SJSA1 (cell line): ENCODE results near the gene CAPNS1. TPM values are rescaled to one million over a fixed set of nuclear protein-coding genes. Genes with fewer than 3 reads are reported as not detected.
A peak's percentile ranks its signal among the peaks of the same experiment; 100 is the strongest.
"Not testable (repeated sequence)": the region's sequence is repeated elsewhere in the genome, so short reads cannot be mapped to it uniquely, and the experiment has no call there.

Source experiments
- DNase-seq, 2 experiments: peaks; one replicate each; pipeline ENCODE4 v3.0.0-alpha.2; 2015 to 2020; ENCODE audit warnings: low spot score in 2 of 2, low read depth in 1 of 2
- H3K27ac ChIP-seq: fragments of 250-450 bp; sonication (Bioruptor Pico); 2 replicates; pipeline ENCODE4 v1.5.1; 2020; ENCODE audit warnings: mild to moderate bottlenecking, moderate library complexity
- H3K27me3 ChIP-seq: fragments of 250-450 bp; sonication (Bioruptor Pico); replicated peaks from 2 replicates; pipeline ENCODE4 v1.5.1; 2020; ENCODE audit warnings: mild to moderate bottlenecking, moderate library complexity
- H3K36me3 ChIP-seq: fragments of 250-450 bp; sonication (Bioruptor Pico); 2 replicates; pipeline ENCODE4 v1.5.1; 2020; ENCODE audit warnings: mild to moderate bottlenecking
- H3K4me1 ChIP-seq: fragments of 250-450 bp; sonication (Bioruptor Pico); replicated peaks from 2 replicates; pipeline ENCODE4 v1.6.1; 2021; ENCODE audit warnings: mild to moderate bottlenecking
- H3K4me3 ChIP-seq: fragments of 250-450 bp; sonication (Bioruptor Pico); 2 replicates; pipeline ENCODE4 v1.5.1; 2020; ENCODE audit warnings: mild to moderate bottlenecking
- H3K9me3 ChIP-seq: fragments of 250-450 bp; sonication (Bioruptor Pico); replicated peaks from 2 replicates; pipeline ENCODE4 v1.5.1; 2020; ENCODE audit warnings: mild to moderate bottlenecking
- total RNA-seq: library from RNA; depleted of rRNA; stranded (reverse); fragments of >200 nt; shearing (Covaris generic); gene quantifications from 2 replicates; pipeline ENCODE4 v1.2.3, GENCODE V29; 2014

CAPNS1 gene
- total RNA-seq, 1 experiment from 2014 or later: 466 TPM

DNA sequence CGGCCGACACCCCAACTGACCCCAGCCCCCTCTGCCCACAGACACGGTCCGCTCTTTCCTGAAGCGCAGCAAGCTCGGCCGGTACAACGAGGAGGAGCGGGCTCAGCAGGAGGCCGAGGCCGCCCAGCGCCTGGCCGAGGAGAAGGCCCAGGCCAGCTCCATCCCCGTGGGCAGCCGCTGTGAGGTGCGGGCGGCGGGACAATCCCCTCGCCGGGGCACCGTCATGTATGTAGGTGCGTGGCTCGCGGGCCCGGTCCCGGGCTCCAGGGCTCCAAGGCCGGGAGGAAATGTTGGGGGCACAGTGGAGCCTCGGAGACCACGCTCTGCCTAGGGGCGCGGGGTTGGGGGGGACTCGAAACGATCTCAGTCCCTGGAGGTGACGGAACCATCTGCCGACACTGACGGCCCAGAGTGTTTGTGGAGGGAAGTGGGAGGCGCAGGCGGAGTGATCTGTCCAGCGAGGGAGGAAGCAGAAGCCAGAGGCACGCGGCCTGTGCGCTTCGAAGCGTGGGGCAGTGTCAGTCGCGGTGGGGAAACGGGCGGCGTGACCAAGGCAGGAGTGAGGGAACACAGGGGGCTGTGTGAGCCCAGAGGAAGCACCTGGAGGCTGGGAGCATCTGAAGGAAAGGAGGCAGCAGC lies 18.3 kb upstream of the CAPNS1 start:
- Histone ChIP-seq H3K27me3 (no peaks in the 10 kb centered on the region), H3K4me3 (no peak overlapping the region), H3K9me3 (no peaks in the 10 kb centered on the region), H3K27ac (no peak overlapping the region), H3K36me3 (peaks cover 71% of the 10 kb centered on the region), H3K4me1 (no peaks in the 10 kb centered on the region)
- no peak for DNase-seq

DNA sequence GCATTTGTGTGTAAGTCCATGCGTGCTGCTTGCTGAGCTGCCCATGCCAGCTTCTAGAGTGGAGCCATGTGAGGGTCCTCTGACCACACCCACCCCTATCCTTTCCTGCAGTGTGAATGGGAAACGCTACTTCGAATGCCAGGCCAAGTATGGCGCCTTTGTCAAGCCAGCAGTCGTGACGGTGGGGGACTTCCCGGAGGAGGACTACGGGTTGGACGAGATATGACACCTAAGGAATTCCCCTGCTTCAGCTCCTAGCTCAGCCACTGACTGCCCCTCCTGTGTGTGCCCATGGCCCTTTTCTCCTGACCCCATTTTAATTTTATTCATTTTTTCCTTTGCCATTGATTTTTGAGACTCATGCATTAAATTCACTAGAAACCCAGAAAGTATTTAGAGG lies 14.3 kb upstream of the CAPNS1 start:
- no peak overlapping the region for H3K27ac ChIP-seq
- H3K4me1 ChIP-seq: peaks cover 9% of the 10 kb centered on the region
- H3K27me3 ChIP-seq: no peaks in the 10 kb centered on the region
- H3K4me3 ChIP-seq: no peak overlapping the region
- peaks cover 35% of the 10 kb centered on the region for H3K36me3 ChIP-seq
- H3K9me3 ChIP-seq: no peaks in the 10 kb centered on the region
- no peak for DNase-seq

DNA sequence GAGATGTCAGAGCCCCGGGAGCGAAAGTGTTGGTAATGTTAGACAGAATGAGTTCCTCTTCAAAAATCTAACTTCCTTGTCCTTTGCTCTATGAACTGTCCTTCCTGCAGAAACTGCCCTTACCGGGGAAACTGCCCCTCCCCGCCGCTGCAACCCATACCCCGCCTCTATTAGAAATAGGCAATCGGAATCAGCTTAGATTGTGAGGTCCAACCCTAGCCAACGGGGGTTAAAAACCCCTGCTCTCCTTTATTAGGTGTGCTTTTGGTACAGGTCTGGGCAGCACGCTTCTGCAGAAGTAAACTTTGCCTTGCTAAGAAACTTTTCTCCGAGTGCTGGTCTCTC lies 11.5 kb upstream of the CAPNS1 start:
- no peaks in the 10 kb centered on the region for H3K27me3 ChIP-seq
- peak overlapping the region; percentile 50 for H3K27ac ChIP-seq
- H3K9me3 ChIP-seq: no peaks in the 10 kb centered on the region
- DNase-seq: no peak
- peaks cover 13% of the 10 kb centered on the region for H3K4me1 ChIP-seq
- peaks cover 27% of the 10 kb centered on the region for H3K36me3 ChIP-seq
- H3K4me3 ChIP-seq: peak overlapping the region; percentile 40

DNA sequence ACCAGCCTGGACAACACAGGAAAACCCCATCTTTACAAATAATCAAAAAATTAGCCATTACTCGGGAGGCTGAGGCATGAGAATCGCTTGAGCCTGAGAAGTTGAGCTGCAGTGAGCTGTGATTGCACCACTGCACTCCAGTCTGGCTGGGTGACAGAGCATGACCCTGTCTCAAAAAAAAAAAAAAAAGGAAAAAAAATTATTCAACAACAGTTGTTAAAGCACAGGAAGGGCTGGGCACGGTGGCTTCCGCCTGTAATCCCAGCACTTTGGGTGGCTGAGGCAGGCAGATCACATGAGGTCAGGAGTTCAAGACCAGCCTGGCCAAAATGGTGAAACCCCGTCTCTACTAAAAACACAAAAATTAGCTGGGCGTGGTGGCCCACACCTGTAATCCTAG lies 8.6 kb upstream of the CAPNS1 start:
- H3K27me3 ChIP-seq, DNase-seq, H3K27ac ChIP-seq, H3K36me3 ChIP-seq, H3K4me3 ChIP-seq, H3K9me3 ChIP-seq: not testable (repeated sequence)
- peaks cover 15% of the 10 kb centered on the region for H3K4me1 ChIP-seq

DNA sequence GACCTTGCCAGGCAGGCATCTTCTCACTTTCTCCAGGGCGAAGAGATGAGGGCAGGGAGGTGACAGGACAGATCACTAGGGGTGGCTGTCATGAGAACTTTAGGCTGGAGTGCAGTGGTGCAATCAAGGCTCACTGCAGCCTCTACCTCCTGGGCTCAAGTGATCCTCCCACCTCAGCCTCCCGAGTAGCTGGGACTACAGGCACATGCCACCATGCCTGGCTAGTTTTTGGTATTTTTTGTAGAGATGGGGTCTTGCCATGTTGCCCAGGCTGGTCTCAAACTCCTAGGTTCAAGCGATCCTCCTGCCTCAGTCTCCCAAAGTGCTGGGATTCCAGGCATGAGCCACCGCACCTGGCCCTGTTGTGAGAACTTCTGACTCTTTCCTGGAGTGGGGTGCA lies 5.0 kb upstream of the CAPNS1 start:
- H3K36me3 ChIP-seq, H3K27ac ChIP-seq, H3K9me3 ChIP-seq, H3K27me3 ChIP-seq, H3K4me3 ChIP-seq, DNase-seq: not testable (repeated sequence)
- H3K4me1 ChIP-seq: peaks cover 23% of the 10 kb centered on the region

DNA sequence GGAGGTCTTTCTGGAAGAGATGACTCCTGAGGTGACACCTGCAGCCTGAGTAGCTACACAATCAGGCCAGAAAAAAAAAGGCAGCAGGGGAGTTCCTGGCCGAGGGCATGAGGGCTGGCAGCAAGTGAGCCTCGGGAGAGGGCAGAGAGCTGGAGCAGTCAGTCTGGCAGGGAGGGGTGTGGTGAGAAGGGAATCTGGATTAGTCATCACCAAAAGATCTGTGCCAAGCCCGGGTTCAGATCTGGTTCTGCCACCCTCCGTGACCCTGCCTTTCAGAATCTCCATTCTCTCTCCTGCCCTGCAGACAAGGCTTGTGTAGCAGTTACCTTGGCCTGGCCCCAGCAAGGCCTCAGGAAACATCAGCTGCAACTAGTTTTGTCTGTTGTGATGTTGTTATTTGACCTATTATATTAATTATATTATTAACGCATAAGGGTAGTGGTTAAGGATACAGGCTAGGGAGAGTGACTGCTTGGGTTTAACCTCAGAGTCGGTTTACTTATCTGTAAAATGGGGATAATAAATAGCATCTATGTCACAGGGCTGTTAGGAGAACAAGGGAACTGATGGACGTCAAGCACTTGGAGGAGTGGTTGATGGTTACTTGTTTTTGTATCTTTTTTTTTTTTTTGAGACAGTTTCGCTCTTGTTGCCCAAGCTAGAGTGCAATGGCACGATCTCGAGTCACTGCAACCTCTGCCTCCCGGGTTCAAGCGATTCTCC lies 2.7 kb upstream of the CAPNS1 start:
- peaks cover 29% of the 10 kb centered on the region for H3K4me1 ChIP-seq
- H3K27ac ChIP-seq: no peak overlapping the region
- H3K4me3 ChIP-seq: no peak overlapping the region
- no peaks in the 10 kb centered on the region for H3K9me3 ChIP-seq
- H3K36me3 ChIP-seq: peaks cover 15% of the 10 kb centered on the region
- DNase-seq: peak; percentile 14 to 69
- H3K27me3 ChIP-seq: no peaks in the 10 kb centered on the region

DNA sequence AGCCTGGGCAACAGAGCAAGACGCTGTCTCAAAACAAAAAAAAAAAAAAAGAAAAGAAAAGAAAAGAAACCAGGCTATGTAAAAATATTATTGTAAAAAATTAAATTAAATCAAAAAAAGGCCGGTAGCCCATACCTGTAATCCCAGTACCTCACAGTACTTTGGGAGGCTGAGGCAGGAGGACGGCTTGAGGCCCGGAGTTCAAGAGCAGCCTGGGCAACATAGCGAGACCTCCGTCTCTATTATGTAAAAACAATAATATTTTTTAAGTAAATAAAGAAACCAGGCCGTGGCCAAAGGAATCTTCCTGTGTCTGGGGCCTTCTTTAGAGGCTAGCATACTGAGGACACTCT lies 770 bp upstream of the CAPNS1 start:
- peak overlapping the region; percentile 93 for H3K27ac ChIP-seq
- H3K27me3 ChIP-seq: no peaks in the 10 kb centered on the region
- H3K4me1 ChIP-seq: peaks cover 24% of the 10 kb centered on the region
- H3K36me3 ChIP-seq: peaks cover 28% of the 10 kb centered on the region
- H3K9me3 ChIP-seq: no peaks in the 10 kb centered on the region
- DNase-seq: no peak
- peak overlapping the region; percentile 73 for H3K4me3 ChIP-seq

DNA sequence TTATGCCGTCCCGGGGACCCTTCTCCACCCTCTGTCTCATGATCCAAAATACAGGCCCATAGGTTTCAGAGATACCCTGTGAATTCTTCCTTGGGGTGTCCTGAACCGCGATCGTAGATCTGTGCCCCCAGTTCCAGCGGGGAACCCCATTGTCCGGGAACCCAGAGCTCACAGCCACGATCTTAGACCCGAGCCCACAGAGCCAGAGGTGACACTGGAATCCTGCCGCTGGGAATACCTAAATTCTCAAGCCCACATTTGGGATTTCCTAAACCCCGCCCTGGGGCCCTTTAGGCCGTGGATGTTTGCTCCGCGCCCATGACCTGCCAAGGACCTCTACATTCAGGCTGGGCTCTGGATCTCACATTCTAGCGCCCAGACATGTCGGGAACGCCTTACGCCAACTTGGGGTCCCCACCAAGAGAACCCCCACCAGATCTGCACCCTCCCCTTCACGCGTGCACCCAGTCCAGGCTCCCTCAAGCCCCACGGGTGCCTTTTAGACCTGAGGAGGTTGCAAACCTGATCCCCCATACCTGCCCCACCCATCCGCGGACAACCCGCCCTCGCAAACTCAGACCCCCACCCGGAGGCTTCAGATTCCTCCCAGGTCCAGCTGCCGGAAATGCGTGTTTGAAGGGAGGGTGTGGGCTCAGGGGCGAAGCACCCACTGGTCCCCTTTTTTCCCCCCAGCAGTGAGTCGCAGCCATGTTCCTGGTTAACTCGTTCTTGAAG lies 605 bp downstream of the CAPNS1 start:
- peak overlapping the region; percentile 73 for H3K4me3 ChIP-seq
- no peaks in the 10 kb centered on the region for H3K9me3 ChIP-seq
- peak; percentile 45 to 68 for DNase-seq
- peaks cover 41% of the 10 kb centered on the region for H3K36me3 ChIP-seq
- no peaks in the 10 kb centered on the region for H3K27me3 ChIP-seq
- H3K4me1 ChIP-seq: peaks cover 24% of the 10 kb centered on the region
- peak overlapping the region; percentile 93 for H3K27ac ChIP-seq

DNA sequence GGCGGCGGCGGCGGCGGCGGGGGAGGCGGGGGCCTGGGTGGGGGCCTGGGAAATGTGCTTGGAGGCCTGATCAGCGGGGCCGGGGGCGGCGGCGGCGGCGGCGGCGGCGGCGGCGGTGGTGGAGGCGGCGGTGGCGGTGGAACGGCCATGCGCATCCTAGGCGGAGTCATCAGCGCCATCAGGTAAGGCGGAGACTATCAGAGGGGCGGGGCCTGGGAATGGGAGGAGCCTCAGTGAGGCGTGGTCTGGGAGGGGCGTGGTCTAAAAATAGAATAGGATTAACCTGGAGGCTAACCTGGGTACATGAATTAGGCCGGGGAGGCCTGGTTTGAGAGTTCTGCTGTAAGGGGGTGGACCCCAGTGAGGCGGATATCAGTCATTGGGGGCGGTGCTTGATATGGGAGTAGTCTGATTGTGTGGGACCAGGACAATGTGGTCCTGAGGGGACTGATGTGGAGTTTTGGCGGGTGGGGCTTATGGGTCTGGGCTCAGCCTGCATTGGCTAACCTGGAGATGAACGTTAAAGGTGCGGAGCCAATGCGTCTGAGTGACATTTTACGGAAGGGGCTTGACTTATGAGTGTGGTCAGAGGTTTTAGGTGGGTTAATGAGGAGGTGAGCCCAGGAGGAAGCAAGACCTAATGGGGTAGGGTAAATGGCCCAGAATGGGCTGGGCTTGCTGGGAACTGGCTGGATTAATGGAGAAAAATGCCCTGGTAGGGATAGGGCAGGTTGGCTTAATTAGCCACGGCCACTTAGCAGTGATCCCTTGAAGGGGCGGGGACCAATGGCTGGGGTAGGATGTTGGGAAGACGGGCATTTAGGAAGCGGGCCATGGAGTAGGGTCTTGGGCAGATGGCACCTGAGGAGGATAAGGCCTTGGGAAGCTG lies 1.4 kb downstream of the CAPNS1 start:
- Histone ChIP-seq H3K9me3 (no peaks in the 10 kb centered on the region), H3K27me3 (no peaks in the 10 kb centered on the region), H3K4me3 (peak overlapping the region; percentile 73), H3K27ac (0 out of 2 replicates have a peak overlapping the region, but pooled peaks have one; percentile 93), H3K4me1 (peaks cover 22% of the 10 kb centered on the region), H3K36me3 (peaks cover 49% of the 10 kb centered on the region)
- DNase-seq: peak; percentile 73 to 90

DNA sequence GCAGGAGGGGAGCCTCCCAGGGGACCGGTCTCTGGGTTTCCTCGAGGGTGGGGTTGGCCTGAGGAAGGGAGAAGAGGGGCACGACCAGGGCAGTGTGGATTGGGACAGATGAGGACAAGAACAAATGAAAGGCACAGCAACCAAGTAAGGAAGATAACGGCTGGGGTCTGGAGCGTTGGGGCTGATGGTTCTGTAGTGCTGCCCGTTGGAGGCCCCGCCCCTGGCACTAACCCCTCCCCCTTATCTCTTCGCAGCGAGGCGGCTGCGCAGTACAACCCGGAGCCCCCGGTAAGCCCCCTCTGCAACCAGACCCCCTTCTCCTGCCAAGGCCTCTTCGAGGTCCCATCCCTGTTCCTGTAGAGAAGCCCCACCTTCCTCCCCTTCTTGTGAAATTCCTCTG lies 2.2 kb downstream of the CAPNS1 start:
- no peak overlapping the region for H3K4me3 ChIP-seq
- H3K4me1 ChIP-seq: peaks cover 14% of the 10 kb centered on the region
- H3K36me3 ChIP-seq: peaks cover 56% of the 10 kb centered on the region

DNA sequence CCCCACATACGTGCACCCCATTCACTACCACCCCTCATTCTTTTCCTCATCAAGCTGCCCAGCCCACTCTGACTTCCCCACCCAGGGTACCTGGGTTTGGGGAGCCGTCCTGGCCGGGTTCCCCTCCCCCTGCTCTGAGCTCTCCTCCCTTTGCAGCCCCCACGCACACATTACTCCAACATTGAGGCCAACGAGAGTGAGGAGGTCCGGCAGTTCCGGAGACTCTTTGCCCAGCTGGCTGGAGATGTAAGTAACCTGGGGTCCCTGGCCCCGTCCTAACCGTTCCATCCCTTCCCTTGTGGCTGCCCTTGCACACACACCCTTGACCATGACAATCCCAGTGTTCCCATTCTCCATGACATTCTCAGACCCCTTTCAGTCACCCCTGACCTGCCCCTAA lies 2.6 kb downstream of the CAPNS1 start:
- H3K4me3 ChIP-seq: no peak overlapping the region
- no peak for DNase-seq
- H3K27ac ChIP-seq: no peak overlapping the region
- no peaks in the 10 kb centered on the region for H3K27me3 ChIP-seq
- H3K4me1 ChIP-seq: peaks cover 12% of the 10 kb centered on the region
- H3K9me3 ChIP-seq: no peaks in the 10 kb centered on the region
- peaks cover 61% of the 10 kb centered on the region for H3K36me3 ChIP-seq

More for the DNA sequence above, 2.2 kb downstream of the CAPNS1 start:
- H3K9me3 ChIP-seq: no peaks in the 10 kb centered on the region
- no peaks in the 10 kb centered on the region for H3K27me3 ChIP-seq
- DNase-seq: no peak
- H3K27ac ChIP-seq: no peak overlapping the region

DNA sequence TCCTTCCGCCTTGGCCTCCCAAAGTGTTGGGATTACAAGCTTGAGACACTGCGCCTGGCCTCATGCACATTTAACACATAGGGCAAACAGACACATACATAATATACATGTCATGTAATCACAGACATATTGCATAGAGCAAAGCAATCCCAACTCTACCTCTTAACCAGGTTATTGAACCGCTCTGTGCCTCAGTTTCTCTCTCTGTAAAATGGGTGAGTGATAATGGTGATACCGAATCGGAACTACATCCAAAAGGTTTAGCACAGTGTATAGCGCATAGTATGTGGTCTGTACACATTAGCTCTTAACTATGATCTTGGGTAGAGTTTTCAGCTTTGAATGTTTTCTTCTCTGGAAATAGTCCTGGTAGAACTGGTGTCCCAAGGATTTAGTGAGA lies 4.8 kb downstream of the CAPNS1 start:
- no peak overlapping the region for H3K27ac ChIP-seq
- DNase-seq: no peak
- no peaks in the 10 kb centered on the region for H3K27me3 ChIP-seq
- H3K4me1 ChIP-seq: peaks cover 7% of the 10 kb centered on the region
- no peak overlapping the region for H3K4me3 ChIP-seq
- H3K9me3 ChIP-seq: no peaks in the 10 kb centered on the region
- H3K36me3 ChIP-seq: peaks cover 78% of the 10 kb centered on the region

DNA sequence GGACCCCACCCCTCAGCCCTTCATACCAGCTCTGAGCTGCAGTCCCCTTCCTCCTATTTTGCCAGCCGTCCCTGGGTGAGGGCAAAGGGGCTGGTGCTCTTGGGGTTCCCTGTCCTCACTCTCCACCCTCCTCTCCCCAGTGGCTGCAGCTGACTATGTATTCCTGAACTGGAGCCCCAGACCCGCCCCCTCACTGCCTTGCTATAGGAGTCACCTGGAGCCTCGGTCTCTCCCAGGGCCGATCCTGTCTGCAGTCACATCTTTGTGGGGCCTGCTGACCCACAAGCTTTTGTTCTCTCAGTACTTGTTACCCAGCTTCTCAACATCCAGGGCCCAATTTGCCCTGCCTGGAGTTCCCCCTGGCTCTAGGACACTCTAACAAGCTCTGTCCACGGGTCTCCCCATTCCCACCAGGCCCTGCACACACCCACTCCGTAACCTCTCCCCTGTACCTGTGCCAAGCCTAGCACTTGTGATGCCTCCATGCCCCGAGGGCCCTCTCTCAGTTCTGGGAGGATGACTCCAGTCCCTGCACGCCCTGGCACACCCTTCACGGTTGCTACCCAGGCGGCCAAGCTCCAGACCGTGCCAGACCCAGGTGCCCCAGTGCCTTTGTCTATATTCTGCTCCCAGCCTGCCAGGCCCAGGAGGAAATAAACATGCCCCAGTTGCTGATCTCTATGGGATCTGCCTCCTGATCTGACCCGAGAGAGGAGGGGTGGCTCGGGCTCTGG lies 10.0 kb downstream of the CAPNS1 start:
- Histone ChIP-seq H3K27me3 (no peaks in the 10 kb centered on the region), H3K4me3 (no peak overlapping the region), H3K36me3 (peaks cover 75% of the 10 kb centered on the region), H3K4me1 (peaks cover 17% of the 10 kb centered on the region), H3K27ac (no peak overlapping the region), H3K9me3 (no peaks in the 10 kb centered on the region)
- no peak for DNase-seq
